MM.1S (cell line): ENCODE data around the gene FAM120A.

ENCODE experiments used
- DNase-seq: peaks from one replicate; pipeline ENCODE4 v3.0.0-alpha.2; 2015
- H2AFZ ChIP-seq: fragments of 300-600 bp; sonication (generic); 2 replicates; pipeline ENCODE4 v1.6.0; 2016; ENCODE audit warnings: antibody characterized with exemption, low read length
- H3F3A ChIP-seq: fragments of 300-600 bp; sonication (generic); 2 replicates; pipeline ENCODE4 v1.6.1; 2016; ENCODE audit warnings: mild to moderate bottlenecking, antibody characterized with exemption, low read length, moderate library complexity, mixed read lengths; ENCODE audit not compliant: insufficient read depth
- H3K27ac ChIP-seq: fragments of 300-600 bp; sonication (generic); 2 replicates; pipeline ENCODE4 v1.5.1; 2016; ENCODE audit warnings: mild to moderate bottlenecking, low read length
- H3K27me3 ChIP-seq: fragments of 300-600 bp; sonication (generic); replicated peaks from 2 replicates; pipeline ENCODE4 v1.6.0; 2016; ENCODE audit warnings: low read length; ENCODE audit not compliant: insufficient read depth
- H3K36me3 ChIP-seq: fragments of 300-600 bp; sonication (generic); replicated peaks from 2 replicates; pipeline ENCODE4 v1.6.1; 2016; ENCODE audit warnings: mild to moderate bottlenecking, low read length, mixed read lengths; ENCODE audit not compliant: insufficient read depth
- H3K4me1 ChIP-seq: fragments of 300-600 bp; sonication (generic); 2 replicates; pipeline ENCODE4 v1.6.1; 2016; ENCODE audit warnings: low read length, mixed read lengths
- H3K4me2 ChIP-seq: fragments of 300-600 bp; sonication (generic); 2 replicates; pipeline ENCODE4 v1.6.0; 2016; ENCODE audit warnings: low read depth, low read length
- H3K4me3 ChIP-seq: fragments of 300-600 bp; sonication (generic); 2 replicates; pipeline ENCODE4 v1.5.1; 2016; ENCODE audit warnings: low read length, mixed read lengths
- H3K79me2 ChIP-seq: fragments of 300-600 bp; sonication (generic); 2 replicates; pipeline ENCODE4 v1.6.1; 2016; ENCODE audit warnings: mixed run types, low read length, mixed read lengths
- H3K9ac ChIP-seq: fragments of 300-600 bp; sonication (generic); 2 replicates; pipeline ENCODE4 v1.6.1; 2016; ENCODE audit warnings: low read length, mixed read lengths
- H3K9me2 ChIP-seq: fragments of 300-600 bp; sonication (generic); replicated peaks from 2 replicates; pipeline ENCODE4 v1.6.1; 2016; ENCODE audit warnings: mild to moderate bottlenecking, low read length, mixed read lengths; ENCODE audit not compliant: insufficient read depth
- H3K9me3 ChIP-seq: fragments of 300-600 bp; sonication (generic); replicated peaks from 2 replicates; pipeline ENCODE4 v1.6.1; 2016; ENCODE audit warnings: mild to moderate bottlenecking, low read length, mixed read lengths; ENCODE audit not compliant: insufficient read depth
- H4K20me1 ChIP-seq: fragments of 300-600 bp; sonication (generic); 2 replicates; pipeline ENCODE4 v1.6.1; 2016; ENCODE audit warnings: mild to moderate bottlenecking, low read length, moderate library complexity, mixed read lengths; ENCODE audit not compliant: insufficient read depth
- EZH2 ChIP-seq: fragments of 300-600 bp; sonication (generic); optimal IDR thresholded peaks from 2 replicates; pipeline ENCODE3; 2017; ENCODE audit warnings: low read depth, mild to moderate bottlenecking, antibody characterized with exemption, low read length, mixed read lengths
- EZH2phosphoT487 ChIP-seq: fragments of 300-600 bp; sonication (generic); IDR thresholded peaks from 2 replicates; pipeline ENCODE4 v1.6.1; 2018; ENCODE audit warnings: antibody characterized with exemption, low read length
- TF ChIP-seq, protein P1 (sequence below): fragments of 300-600 bp; sonication (generic); IDR thresholded peaks from 2 replicates; pipeline ENCODE4 v1.5.1; 2016; ENCODE audit warnings: antibody characterized with exemption, low read length, mixed read lengths

The FAM120A gene

DNA sequence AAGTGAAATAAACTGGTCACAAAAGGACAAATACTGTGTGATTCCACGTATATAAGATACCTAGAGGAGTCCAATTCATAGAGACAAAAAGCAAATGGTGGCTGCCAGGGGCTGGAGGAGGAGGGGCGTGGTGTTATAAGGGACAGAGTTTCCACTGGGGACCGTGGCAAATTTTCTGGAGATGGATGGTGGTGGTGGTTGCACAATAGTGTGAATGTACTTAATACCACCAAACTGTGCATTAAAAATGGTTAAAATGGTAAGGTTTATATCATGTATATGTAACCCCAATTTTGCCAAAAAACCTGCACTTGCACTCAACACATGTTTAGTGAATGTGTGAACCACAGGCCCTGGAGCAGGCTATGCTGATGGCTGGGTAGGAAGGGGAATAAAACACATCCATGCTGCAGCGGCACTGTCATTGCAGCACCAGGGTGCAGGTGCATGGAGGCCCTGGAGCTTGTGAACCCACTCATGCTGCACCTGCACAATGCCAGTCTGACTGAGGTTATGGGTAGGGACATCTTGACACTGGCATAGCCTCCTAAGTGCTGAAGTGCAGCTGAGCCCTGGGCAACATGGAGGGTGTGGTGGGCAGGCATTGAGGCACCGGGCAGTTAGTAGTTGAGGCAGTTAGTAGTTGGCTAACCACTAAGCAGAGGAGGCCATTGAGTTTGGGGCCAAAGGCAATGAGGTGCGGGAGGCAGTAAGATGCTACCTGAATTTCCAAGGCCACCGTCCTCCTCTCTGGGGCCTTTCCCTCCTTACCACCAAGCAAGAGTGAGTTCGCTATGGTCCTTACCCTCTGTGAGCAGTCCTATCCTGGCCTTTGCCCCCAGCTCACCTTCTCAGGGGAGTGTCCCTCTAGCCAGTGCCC lies 121.4 kb downstream of the FAM120A start:
- TF ChIP-seq, protein P1, sequence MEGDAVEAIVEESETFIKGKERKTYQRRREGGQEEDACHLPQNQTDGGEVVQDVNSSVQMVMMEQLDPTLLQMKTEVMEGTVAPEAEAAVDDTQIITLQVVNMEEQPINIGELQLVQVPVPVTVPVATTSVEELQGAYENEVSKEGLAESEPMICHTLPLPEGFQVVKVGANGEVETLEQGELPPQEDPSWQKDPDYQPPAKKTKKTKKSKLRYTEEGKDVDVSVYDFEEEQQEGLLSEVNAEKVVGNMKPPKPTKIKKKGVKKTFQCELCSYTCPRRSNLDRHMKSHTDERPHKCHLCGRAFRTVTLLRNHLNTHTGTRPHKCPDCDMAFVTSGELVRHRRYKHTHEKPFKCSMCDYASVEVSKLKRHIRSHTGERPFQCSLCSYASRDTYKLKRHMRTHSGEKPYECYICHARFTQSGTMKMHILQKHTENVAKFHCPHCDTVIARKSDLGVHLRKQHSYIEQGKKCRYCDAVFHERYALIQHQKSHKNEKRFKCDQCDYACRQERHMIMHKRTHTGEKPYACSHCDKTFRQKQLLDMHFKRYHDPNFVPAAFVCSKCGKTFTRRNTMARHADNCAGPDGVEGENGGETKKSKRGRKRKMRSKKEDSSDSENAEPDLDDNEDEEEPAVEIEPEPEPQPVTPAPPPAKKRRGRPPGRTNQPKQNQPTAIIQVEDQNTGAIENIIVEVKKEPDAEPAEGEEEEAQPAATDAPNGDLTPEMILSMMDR: no peak
- TF ChIP-seq EZH2phosphoT487 (no peak), EZH2 (no peak)
- no peaks in the 10 kb centered on the region for H3K9me3 ChIP-seq
- no peaks in the 10 kb centered on the region for H4K20me1 ChIP-seq
- H3K4me2 ChIP-seq: no peak overlapping the region
- H3K36me3 ChIP-seq: no peaks in the 10 kb centered on the region
- no peak overlapping the region for H2AFZ ChIP-seq
- no peaks in the 10 kb centered on the region for H3K27me3 ChIP-seq
- no peak overlapping the region for H3K9ac ChIP-seq
- H3K4me1 ChIP-seq: peaks cover 6% of the 10 kb centered on the region; the same call in 1 of the 2 replicates
- no peak overlapping the region for H3K4me3 ChIP-seq
- H3F3A ChIP-seq: peaks cover 6% of the 10 kb centered on the region; the same call in 1 of the 2 replicates
- peaks cover 16% of the 10 kb centered on the region for H3K79me2 ChIP-seq
- H3K27ac ChIP-seq: no peak overlapping the region
- DNase-seq: no peak
- no peaks in the 10 kb centered on the region for H3K9me2 ChIP-seq

DNA sequence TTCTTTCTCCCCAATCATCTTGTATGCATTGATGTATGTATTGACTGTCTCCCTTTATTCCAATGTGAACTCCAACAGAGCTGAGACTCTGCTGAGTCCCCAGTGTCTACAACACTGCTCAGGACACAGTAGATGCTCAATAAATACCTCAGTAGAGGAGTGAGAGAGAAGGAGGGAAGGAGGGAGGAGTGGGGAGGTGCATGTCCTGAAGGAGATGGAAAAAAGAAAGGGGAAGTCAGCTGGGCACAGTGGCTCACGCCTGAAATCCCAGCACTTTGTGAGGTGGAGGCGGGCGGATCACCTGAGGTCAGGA lies 122.0 kb downstream of the FAM120A start:
- H3K79me2 ChIP-seq: peaks cover 21% of the 10 kb centered on the region
- peaks cover 6% of the 10 kb centered on the region; the same call in 1 of the 2 replicates for H3K4me1 ChIP-seq
- no peak overlapping the region for H3K9ac ChIP-seq
- no peak overlapping the region for H3K4me2 ChIP-seq
- H3K27me3 ChIP-seq: no peaks in the 10 kb centered on the region
- peaks cover 6% of the 10 kb centered on the region; the same call in 1 of the 2 replicates for H3F3A ChIP-seq
- H2AFZ ChIP-seq: no peak overlapping the region
- no peaks in the 10 kb centered on the region for H3K9me3 ChIP-seq
- no peak for DNase-seq
- H3K9me2 ChIP-seq: no peaks in the 10 kb centered on the region
- no peak overlapping the region for H3K4me3 ChIP-seq
- H3K27ac ChIP-seq: no peak overlapping the region
- H3K36me3 ChIP-seq: no peaks in the 10 kb centered on the region
- no peaks in the 10 kb centered on the region for H4K20me1 ChIP-seq
- TF ChIP-seq EZH2 (no peak), EZH2phosphoT487 (no peak)
- TF ChIP-seq, protein P1: no peak

GRCh38 chr9:93574091-93574899 lies 122.8 kb downstream of the FAM120A start:
- H3K9ac ChIP-seq: no peak overlapping the region
- no peaks in the 10 kb centered on the region for H3K9me3 ChIP-seq
- peaks cover 6% of the 10 kb centered on the region; the same call in 1 of the 2 replicates for H3K4me1 ChIP-seq
- no peaks in the 10 kb centered on the region for H3K9me2 ChIP-seq
- no peaks in the 10 kb centered on the region for H3K36me3 ChIP-seq
- no peak overlapping the region for H3K27ac ChIP-seq
- TF ChIP-seq, protein P1: no peak
- TF ChIP-seq EZH2phosphoT487 (no peak), EZH2 (no peak)
- H3K79me2 ChIP-seq: peaks cover 30% of the 10 kb centered on the region
- H3F3A ChIP-seq: peaks cover 6% of the 10 kb centered on the region; the same call in 1 of the 2 replicates
- H3K4me3 ChIP-seq: no peak overlapping the region
- no peak overlapping the region for H2AFZ ChIP-seq
- H4K20me1 ChIP-seq: no peaks in the 10 kb centered on the region
- DNase-seq: no peak
- H3K4me2 ChIP-seq: no peak overlapping the region
- H3K27me3 ChIP-seq: no peaks in the 10 kb centered on the region
